Lung (tissue), 12 donors: ENCODE data around the gene ACTRT2. TPM values are rescaled to one million over a fixed set of nuclear protein-coding genes. Genes with fewer than 3 reads are reported as not detected.
A peak's percentile ranks its signal among the peaks of the same experiment; 100 is the strongest.

Source experiments
- ATAC-seq: fragments of 200-7000 bp; cut with Tn5 transposase; one replicate; pipeline ENCODE4 v1.9.1; 2020; ENCODE audit warnings: moderate number of reproducible peaks; ENCODE audit not compliant: insufficient read depth, low FRiP score
- DNase-seq, 3 donors: peaks; one replicate each; pipeline ENCODE4 v3.0.0-alpha.2; 2013 to 2017
- H3K27ac ChIP-seq, 2 donors: one replicate each; pipeline ENCODE4 v1.5.1; 2013; ENCODE audit warnings: mild to moderate bottlenecking in 2 of 2, moderate library complexity in 2 of 2, control low read depth in 1 of 2, inconsistent platforms in 1 of 2, low read depth in 1 of 2, low read length in 1 of 2
- H3K27me3 ChIP-seq, 3 donors: one replicate each; pipeline ENCODE4 v1.5.1; 2013; ENCODE audit warnings: low read length in 2 of 3; ENCODE audit not compliant: control insufficient read depth in 3 of 3, insufficient read depth in 3 of 3
- H3K36me3 ChIP-seq, 4 donors: one replicate each; pipeline ENCODE4 v1.5.1; 2013; ENCODE audit warnings: low read length in 4 of 4, mild to moderate bottlenecking in 1 of 4, moderate library complexity in 1 of 4; ENCODE audit not compliant: control insufficient read depth in 4 of 4, insufficient read depth in 4 of 4
- H3K4me1 ChIP-seq, 5 donors: one replicate each; pipeline ENCODE4 v1.5.1; 2013; ENCODE audit warnings: low read length in 5 of 5, mild to moderate bottlenecking in 2 of 5, moderate library complexity in 1 of 5; ENCODE audit not compliant: control insufficient read depth in 5 of 5, insufficient read depth in 5 of 5
- H3K4me3 ChIP-seq: one replicate; pipeline ENCODE4 v1.5.1; 2013; ENCODE audit warnings: mild to moderate bottlenecking, control low read depth, moderate library complexity
- H3K9ac ChIP-seq, 2 donors: one replicate each; pipeline ENCODE4 v1.5.1; 2013; ENCODE audit warnings: low read length in 2 of 2, control low read depth in 1 of 2; ENCODE audit not compliant: insufficient read depth in 1 of 2
- H3K9me3 ChIP-seq, 4 donors: one replicate each; pipeline ENCODE4 v1.5.1; 2013; ENCODE audit warnings: low read length in 3 of 4, mild to moderate bottlenecking in 1 of 4, moderate library complexity in 1 of 4; ENCODE audit not compliant: control insufficient read depth in 4 of 4, insufficient read depth in 3 of 4
- CTCF ChIP-seq: IDR thresholded peaks from 2 replicates; pipeline ENCODE4 v1.5.1; 2012; ENCODE audit warnings: mild to moderate bottlenecking; ENCODE audit errors: control extremely low read depth, extremely low read depth
- WGBS, 2 donors: extraction: QIAGEN DNeasy Blood & Tissue Kit; methylation state at CpG; one replicate each; pipeline ENCODE4 v1.1.7; 2013; 5-methylcytosine and 5-hydroxymethylcytosine counted together
- polyA plus RNA-seq, 2 donors: library from polyadenylated mRNA; stranded (reverse); fragments of 200-250 nt; gene quantifications; one replicate each; pipeline ENCODE4 v1.2.1, GENCODE V29; 2013
- total RNA-seq, 2 donors: library from RNA; depleted of rRNA in 1 of 2; stranded (reverse); fragments of >200 nt in 1 of 2; gene quantifications; one replicate each; pipeline ENCODE4 v1.2.1, GENCODE V29; 2014 to 2021
- donor health status: control.
- donor health status: control.
- donor health status: Bipolar disorder and iron deficiency.
- donor health status: healthy.
- donor health status: DM: yes; HTN: yes; CAD: no.

The ACTRT2 gene
- total and polyA plus RNA-seq, 4 donors: not detected

- peaks cover 4 to 24% (median 7%) of the 10 kb centered on the region in 3 donors for H3K27me3 ChIP-seq
- peak in 1 of 3 donors; percentile 5 for DNase-seq
- no peak overlapping the region for H3K4me3 ChIP-seq
- ATAC-seq: no peak
- H3K36me3 ChIP-seq: no peaks in the 10 kb centered on the region
- no peak for TF ChIP-seq CTCF
- H3K9ac ChIP-seq: no peak overlapping the region
- 78 to 88% methylated on average over 11 of the region's 11 CpGs for WGBS, 2 donors
- no peak overlapping the region for H3K27ac ChIP-seq
- H3K9me3 ChIP-seq: peaks cover 0 to 2% (median 0%) of the 10 kb centered on the region in 4 donors
- peaks cover 0 to 12% (median 0%) of the 10 kb centered on the region in 5 donors for H3K4me1 ChIP-seq
Observed at GRCh38 chr1:3029481-3029961, 8.3 kb downstream of the ACTRT2 start.

- H3K36me3 ChIP-seq: no peaks in the 10 kb centered on the region
- H3K27ac ChIP-seq: no peak overlapping the region
- TF ChIP-seq CTCF: no peak
- ATAC-seq: no peak
- peaks cover 0 to 13% (median 0%) of the 10 kb centered on the region in 5 donors for H3K4me1 ChIP-seq
- no peak overlapping the region for H3K9ac ChIP-seq
- peak in 1 of 3 donors; percentile 4 for DNase-seq
- H3K4me3 ChIP-seq: no peak overlapping the region
- H3K9me3 ChIP-seq: peaks cover 0 to 2% (median 0%) of the 10 kb centered on the region in 4 donors
- WGBS, 2 donors: 84 to 91% methylated on average over 32 of the region's 32 CpGs
- peaks cover 4 to 24% (median 7%) of the 10 kb centered on the region in 3 donors for H3K27me3 ChIP-seq
Observed at GRCh38 chr1:3029991-3030662, 8.9 kb downstream of the ACTRT2 start.

GRCh38 chr1:3030663-3031381, 9.6 kb downstream of the ACTRT2 start:
- no peak overlapping the region for H3K4me3 ChIP-seq
- ATAC-seq (no peak), DNase-seq (no peak)
- H3K27me3 ChIP-seq: peaks cover 4 to 24% (median 7%) of the 10 kb centered on the region in 3 donors
- H3K27ac ChIP-seq: no peak overlapping the region
- H3K9me3 ChIP-seq: peaks cover 0 to 2% (median 0%) of the 10 kb centered on the region in 4 donors
- TF ChIP-seq CTCF: no peak
- WGBS, 2 donors: 86 to 90% methylated on average over 22 of the region's 22 CpGs
- H3K4me1 ChIP-seq: peaks cover 0 to 20% (median 0%) of the 10 kb centered on the region in 5 donors
- H3K36me3 ChIP-seq: no peaks in the 10 kb centered on the region
- no peak overlapping the region for H3K9ac ChIP-seq
